CD4-positive, alpha-beta T cell treated with Interleukin-17A for 1 hour (primary cell): ENCODE results near the gene DNHD1.

Experiments used
- DNase-seq: peaks from one replicate; pipeline ENCODE4 v3.0.0-alpha.2; 2020

DNHD1 gene

DNA sequence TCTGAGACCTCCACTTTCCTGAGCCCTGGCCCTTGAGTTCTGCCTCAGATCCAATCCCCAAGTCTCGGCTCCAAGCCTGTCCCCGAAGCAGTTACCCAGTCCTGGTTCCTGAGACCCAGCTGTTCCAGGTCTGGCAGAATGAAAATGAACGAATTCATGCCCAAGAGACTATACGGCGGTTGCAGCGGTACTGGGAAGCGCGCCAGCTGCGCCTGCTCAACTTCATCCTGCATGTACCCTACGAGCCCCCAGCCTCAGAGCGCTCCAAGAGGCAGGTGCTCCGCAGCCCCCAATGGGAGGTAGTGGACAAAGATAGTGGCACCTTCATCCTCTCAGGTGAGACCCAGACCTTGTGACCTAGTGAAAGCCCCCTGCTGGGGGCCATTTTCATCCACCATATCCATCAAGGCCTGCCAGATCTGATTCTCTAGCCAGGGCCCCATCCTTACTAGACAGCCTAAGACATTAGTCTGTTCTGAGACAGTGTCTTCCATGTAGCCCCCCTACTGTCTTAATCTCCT is 42.7 kb downstream of the DNHD1 start:
- DNase-seq: no peak

DNA sequence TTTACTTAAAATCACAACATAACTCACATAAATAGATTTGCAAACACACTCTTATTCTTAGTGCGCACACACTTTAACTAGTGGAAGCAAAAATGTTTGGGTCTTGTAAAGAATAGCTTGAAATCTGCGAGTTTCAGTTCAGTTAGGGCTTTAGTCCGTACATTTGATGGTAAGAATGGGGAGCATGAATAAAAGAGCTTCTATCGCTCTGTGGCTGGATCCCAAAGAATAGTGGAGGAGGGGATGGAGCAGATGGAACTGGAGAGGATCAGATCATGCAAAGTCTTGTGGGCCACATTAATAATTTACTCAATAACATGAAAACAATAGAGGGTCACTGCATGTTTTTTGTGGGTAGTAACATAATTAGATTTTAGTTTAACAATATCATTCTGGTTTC is 44.3 kb downstream of the DNHD1 start:
- no peak for DNase-seq

DNA sequence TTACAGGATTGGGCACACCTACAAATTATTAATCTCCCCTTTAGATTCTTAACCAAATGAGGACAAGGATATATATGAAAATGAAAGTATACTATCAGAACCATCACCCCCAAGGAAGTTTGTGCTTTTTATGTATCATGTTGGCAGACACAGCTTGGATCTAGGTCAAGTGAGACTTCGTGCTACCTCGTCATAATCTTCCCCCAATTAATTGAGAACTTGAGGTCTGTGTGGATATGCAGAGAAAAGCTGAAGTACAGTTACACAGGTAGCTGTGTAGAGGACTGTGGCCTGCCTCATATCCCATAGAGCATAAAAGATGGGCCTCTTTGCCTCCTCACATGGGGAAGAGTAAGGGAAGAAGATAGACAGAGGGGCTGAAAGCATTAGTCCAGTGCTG is 45.6 kb downstream of the DNHD1 start:
- DNase-seq: no peak

DNA sequence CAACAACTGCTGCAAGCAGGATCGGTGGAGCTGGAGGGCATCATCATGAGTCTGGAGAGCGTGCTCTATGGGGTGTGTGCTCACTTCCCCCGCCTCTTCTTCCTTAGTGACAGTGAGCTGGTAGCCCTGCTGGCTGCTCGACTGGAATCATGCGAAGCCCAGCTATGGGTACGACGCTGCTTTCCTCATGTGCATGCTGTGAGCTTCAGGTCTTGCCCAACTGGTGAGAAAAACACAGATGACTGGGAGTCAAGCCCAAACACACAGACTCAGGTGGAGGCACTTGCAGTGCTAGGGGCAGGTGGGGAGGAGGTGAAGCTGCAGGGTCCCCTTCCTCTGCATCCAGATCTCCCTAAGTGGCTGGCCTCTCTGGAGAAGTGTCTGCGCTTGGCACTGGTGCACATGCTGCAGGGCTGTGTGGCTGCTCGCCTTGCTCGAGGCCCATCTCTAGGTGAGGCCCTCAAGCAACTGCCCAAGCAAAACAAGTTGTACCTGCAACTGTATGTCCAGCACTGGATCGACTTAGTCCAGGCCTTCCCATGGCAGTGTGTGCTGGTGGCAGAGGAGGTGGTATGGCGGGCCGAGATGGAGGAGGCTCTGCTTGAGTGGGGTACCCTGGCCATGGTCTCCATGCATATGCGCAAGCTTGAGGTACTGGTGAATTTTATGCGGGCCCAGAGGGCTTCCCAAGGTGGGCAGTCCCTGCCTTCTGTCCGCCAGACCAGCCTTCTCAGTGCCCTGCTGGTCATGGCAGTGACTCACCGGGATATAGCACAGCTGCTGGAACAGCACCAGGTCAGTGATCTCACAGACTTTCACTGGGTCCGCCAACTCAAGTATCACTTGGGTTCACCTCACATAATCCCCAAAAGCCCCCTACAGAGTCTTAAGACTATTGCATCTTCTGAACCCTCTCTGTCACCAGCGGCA is 48.1 kb downstream of the DNHD1 start:
- DNase-seq: no peak

DNA sequence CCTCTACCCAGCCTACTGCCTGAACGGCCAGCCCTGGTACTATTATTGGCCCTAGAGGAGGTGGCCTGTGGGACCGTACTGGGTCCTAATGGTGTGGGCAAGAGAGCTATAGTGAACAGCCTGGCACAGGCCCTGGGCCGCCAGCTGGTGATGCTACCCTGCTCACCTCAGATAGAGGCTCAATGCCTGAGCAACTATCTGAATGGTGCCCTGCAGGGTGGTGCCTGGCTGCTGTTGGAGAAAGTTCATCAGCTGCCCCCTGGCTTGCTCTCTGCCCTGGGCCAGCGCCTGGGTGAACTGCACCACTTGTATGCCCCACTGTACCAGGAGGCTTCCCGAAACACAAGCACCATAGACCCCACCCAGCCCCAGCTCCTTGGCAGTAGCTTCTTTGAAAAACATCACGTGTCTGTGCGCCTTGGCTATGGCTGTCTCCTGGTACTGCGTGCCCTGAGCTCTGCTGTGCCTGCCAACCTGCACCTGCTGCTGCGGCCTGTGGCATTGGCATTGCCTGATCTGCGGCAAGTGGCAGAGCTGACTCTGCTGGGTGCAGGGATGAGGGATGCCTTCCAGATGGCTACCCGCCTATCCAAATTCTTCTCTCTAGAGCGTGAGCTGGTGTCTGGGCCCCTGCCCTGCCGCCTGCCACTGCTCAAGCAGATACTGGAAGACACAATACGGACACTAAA is 49.0 kb downstream of the DNHD1 start:
- DNase-seq: no peak

GRCh38 chr11:6546735-6547134 is 49.7 kb downstream of the DNHD1 start:
- DNase-seq: no peak

DNA sequence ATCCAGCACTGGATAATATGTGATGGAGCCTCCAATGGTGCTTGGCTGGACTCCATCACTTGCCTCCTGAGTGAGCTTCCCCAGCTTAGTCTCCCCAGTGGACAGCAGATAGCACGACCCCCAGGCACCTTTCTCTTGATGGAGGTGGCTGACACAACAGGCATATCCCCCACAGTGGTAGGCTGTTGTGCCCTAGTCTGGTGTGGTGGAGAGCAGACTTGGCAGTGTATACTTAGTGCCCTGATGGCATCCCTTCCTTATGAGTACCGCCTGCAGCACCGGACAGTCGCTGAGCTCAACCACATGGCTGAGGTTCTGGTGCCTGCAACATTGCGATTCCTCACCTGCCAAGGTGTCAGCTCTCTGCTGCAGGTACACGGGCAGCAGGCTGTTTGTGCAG is 50.1 kb downstream of the DNHD1 start:
- no peak for DNase-seq

- no peak for DNase-seq
Observed at GRCh38 chr11:6548121-6548520, 51.0 kb downstream of the DNHD1 start.

- DNase-seq: no peak
Observed at GRCh38 chr11:6548641-6549040, 51.6 kb downstream of the DNHD1 start.

DNA sequence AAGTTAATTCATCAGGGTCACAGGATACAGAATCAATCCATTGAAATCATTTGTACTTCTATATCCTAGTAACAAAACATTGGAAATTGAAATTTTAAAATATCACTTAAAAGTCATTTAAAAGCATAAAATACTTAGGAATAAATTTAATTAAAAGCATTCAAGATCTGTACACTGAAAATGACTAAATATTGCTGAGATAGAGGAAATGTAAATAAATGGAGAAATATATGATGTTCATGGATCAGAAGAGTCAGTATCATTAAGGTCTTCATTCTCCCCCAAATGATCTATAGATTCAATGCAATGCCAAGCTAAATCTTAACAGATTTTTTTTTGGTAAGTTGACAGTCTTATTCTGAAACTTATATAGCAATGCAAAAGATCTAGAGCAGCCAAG is 56.6 kb downstream of the DNHD1 start:
- DNase-seq: no peak

GRCh38 chr11:6554828-6555706 is 58.0 kb downstream of the DNHD1 start:
- no peak for DNase-seq

- no peak for DNase-seq
Observed at GRCh38 chr11:6556139-6556949, 59.3 kb downstream of the DNHD1 start.

GRCh38 chr11:6557063-6557462 is 60.0 kb downstream of the DNHD1 start:
- no peak for DNase-seq

GRCh38 chr11:6557761-6558674 is 60.9 kb downstream of the DNHD1 start:
- no peak for DNase-seq

GRCh38 chr11:6559369-6559768 is 62.3 kb downstream of the DNHD1 start:
- no peak for DNase-seq

DNA sequence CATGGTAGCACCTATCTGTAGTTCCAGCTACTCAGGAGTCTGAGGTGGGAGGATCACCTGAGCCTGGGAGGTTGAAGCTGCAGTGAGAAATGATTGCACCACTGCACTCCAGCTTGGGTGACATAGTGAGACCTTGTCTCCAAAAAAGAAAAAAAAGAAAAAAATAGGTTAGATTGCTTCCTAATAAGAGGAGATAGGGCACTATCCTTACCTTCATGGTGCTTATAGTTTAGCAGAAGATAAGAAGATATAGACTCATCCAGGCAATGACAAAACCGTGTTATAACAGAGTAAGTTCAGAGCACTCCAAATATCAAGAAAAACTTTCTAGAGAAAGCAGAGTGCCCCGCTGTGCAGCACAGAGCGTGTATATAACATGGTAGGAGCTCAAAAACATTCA is 64.2 kb downstream of the DNHD1 start:
- DNase-seq: no peak

- no peak for DNase-seq
Observed at GRCh38 chr11:6563121-6563619, 66.1 kb downstream of the DNHD1 start.

- DNase-seq: no peak
Observed at GRCh38 chr11:6563667-6564066, 66.6 kb downstream of the DNHD1 start.

DNA sequence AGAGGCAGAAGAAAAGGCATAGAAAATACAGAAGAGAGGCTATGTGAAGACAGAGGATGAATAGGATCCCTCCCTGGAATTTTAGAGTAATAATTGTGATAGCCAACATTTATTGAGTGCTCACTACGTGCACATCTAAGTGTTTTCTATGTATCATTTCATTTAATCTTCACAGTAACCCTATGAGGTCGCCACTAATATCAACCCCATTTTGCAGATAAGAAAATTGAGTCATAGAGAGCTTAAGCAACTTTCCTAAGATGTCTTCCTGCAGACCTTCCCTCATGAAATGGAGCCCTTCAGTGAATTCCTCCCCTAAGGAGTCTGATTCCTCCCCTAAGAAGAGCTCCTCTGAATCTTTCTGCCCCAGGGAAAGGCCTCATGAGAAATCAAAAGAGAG is 68.2 kb downstream of the DNHD1 start:
- DNase-seq: no peak

- DNase-seq: no peak
Observed at GRCh38 chr11:6565988-6566703, 69.1 kb downstream of the DNHD1 start.
